ENCODE data around the gene ATP9B.
"Not testable (repeated sequence)": the region's sequence is repeated elsewhere in the genome, so short reads cannot be mapped to it uniquely, and the experiment has no call there.

ATP9B gene

DNA sequence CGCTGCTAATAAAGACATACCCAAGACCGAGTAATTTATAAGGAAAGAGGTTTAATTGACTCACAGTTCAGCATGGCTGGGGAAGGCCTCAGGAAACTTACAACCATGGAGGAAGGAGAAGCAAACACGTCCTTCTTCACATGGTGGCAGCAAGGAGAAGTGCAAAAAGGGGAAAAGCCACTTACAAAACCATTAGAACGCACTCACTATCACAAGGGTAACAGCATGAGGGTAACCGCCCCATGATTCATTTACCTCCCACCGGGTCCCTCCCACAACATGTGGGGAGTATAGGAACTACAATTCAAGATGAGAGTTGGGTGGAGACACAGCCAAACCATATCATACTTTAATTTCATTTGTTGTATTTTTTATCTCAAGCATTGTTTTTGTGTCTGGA lies 67.5 kb downstream of the ATP9B start:
- no peak for DNase-seq (ENCODE audit: low read depth)

DNA sequence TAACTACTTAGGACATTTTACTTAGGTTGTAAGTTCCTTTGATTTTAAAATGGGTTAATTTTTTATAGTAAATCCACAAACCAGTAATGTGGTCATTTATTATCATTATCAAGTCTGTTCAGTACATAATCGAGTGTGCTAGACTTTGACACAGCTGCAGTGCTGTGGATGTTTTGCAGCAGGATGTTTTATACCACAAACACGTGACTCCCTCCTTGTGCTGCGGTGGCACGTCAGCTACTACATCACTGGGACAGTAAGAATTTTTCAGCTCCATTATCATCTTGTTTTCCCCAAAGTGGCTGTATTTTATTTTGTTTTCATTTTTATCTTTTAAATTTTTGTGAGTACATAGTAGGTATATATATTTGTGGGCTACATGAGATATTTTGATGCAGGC lies 70.0 kb downstream of the ATP9B start:
- no peak for DNase-seq (ENCODE audit: low read depth)

DNA sequence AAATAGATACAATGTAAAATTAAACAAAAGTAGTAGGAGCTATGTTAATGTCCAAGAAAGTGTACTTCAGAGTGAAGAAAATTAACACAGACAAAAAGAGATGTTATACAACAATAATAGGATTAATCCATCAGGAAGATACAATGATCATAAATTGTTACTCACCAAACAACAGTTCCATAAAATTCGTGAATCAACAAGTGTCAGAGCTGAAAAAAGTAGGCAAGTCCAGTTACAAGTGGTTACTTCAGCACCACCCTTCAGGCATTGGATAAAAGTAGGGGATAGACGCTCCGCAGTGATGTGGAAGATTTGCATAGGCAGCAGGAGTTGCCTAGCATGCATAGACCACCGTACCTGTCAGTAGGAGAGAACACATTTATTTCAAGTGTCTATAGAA lies 77.8 kb downstream of the ATP9B start:
- DNase-seq (ENCODE audit: low read depth) = no peak

DNA sequence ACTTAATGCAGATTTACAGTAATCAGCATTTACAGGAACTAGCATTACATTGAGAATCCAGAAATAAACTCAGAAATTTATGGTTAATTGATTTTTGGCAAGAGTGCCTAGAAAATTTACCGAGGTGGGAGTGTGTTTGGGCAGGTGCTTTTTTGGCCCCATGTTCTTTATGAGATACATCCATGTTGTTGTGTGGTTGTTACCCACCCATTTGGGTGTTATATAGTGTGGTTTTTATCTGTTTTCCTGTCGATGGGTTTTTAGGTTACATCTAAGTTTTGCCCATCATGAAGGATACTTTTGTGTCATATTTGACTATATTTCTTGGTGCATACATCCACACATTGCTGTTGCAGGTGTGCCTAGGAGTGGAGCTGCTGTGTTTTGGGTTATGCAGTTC lies 82.0 kb downstream of the ATP9B start:
- no peak for DNase-seq (ENCODE audit: low read depth)

DNA sequence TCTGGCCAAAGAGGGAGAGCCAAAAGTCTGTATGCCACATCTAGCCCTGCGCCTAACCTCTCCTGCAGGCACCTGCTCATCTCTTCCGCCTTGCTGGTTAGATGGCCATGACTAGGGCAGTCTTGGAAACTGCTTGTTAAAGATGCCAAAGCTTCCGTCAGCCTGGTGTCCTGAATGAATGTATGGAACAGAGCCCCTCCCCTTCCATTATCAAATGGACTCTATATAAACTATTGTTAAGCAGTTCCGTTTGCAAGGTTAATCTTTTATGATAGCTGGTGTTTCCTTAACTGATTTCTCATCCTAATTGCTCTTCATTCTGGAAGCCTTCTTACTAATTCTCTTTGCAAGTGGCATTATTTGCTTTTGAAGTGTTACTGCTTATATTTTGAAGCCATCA lies 87.1 kb downstream of the ATP9B start:
- DNase-seq (ENCODE audit: low read depth) = no peak

DNA sequence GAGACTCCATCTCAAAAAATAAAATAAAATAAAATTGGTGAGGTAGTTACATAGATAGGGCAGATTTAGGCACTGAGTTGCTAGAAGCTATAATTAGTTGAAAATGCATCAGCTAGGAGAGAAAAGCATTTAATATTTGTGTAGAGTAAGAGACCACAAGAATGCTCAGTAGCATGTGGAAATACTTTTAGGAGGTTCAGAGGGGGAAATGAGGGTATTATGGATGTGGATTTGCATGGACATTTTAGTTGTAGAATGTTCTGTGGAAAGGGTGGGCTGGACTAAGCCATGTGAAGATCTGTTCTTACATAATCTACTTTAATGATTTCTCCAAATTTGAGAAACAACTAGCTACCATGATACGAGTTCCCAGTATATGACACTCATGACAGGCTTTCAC lies 95.5 kb downstream of the ATP9B start:
- peak; percentile 18 for DNase-seq (ENCODE audit: low read depth)

DNA sequence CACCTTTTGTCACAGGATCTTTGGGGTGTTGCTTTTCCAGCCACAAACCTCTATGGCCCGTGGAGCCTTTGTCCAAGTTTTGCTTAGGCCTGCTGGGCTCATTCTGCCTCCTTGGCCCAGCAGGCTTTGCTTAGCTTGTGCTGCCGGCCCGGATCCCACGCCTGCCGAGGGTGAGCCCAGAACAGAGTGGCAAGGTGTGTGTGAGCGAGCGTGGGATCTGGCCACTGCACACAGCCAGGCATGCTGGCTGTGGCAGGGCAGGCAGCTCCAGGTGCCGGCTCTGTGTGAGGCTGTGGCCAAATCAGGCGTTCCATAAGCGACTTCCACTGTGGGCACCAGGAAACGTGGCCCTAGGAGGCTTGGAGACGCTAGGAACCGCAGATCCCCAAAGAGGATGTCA lies 97.5 kb downstream of the ATP9B start:
- DNase-seq (ENCODE audit: low read depth) = no peak

DNA sequence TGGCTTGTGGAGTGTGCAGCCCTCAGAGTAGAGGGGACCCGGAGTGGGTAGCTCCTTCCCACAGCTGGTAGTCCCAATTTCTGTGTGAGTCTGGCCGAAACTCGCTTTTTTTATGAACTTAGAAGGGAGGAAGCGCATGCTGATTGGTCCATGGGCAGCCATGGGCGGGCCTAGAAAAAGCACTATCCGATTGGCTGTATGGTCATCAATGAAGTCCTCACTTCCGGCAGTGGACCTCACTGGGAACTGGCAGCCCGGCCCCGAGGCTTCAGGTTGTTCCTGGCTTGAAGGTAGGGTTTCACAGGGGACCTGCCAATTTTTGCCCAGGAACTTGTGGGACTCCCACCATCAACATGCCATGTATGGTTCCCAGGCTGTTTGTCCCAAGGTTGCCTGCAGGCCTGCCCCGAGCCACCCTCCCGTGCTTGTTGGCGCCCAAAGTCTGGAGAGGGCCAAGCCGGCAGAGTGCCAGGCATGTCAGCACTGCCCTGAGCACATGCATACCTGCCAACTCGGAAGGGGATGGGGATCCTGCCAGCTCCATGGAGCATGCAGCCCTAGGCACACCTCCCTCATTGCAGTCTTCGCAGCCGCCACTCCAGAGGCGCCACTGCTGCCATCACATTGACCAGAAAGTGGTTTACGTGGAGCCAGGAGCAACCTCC lies 98.5 kb downstream of the ATP9B start:
- no peak for DNase-seq (ENCODE audit: low read depth)

DNA sequence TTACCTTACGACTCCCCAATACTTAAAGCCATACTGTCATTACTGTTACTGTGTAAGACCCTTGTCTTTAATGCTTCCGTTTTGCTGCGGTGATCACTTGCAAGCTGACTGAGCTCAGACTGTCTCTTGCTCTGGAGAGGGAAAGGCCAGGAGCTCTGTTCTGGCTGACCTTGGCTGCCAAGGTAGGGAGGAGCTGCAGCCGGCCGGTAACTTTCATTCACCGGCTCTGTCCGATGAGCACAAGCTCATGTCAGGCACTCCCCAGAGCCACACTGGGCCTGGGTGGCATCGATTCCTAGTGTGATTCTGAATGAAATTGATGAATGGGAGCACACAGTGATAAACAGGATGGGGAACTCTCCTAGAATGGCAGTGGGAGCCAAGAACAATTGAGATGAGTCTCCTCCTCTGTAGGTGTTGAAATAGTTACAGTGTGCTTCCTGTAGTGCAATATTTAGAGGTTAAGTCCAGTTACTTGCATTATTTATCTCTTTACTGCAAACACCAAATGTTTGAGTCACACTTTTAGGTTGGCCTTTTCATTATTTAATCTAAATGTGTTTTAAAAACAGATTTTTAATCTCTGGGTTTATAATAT lies 100.9 kb downstream of the ATP9B start:
- peak; percentile 6 for DNase-seq (ENCODE audit: low read depth)

DNA sequence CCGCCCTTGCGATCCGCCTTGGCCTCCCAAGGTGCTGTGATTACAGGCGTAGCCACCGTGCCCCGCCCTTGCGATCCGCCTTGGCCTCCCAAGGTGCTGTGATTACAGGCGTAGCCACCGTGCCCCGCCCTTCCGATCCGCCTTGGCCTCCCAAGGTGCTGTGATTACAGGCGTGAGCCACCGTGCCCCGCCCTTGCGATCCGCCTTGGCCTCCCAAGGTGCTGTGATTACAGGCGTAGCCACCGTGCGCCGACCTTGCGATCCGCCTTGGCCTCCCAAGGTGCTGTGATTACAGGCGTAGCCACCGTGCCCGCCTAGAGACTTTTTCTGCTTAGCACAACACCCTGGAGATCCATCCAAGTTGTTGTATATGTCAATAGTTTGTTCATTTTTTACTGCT lies 103.1 kb downstream of the ATP9B start:
- DNase-seq (ENCODE audit: low read depth) = not testable (repeated sequence)

DNA sequence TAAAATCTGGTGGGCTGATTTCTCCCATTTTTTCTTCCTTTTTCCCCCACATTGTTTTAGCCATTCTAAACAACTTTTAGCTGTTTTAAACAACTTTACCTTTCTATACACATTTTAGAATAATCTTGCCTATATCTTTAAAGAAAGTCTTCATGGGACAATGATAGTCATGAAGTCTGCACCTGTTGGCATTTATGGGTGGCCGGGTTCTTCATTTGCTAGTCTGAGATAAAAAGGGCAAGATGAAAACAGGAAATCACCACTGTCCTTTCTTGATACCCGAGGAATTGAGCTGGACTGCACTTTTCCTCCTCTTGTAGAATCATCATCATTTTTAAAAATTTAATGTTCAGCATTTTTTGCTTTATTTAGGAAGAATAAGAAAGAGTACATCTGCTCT lies 104.5 kb downstream of the ATP9B start:
- DNase-seq (ENCODE audit: low read depth) = no peak

DNA sequence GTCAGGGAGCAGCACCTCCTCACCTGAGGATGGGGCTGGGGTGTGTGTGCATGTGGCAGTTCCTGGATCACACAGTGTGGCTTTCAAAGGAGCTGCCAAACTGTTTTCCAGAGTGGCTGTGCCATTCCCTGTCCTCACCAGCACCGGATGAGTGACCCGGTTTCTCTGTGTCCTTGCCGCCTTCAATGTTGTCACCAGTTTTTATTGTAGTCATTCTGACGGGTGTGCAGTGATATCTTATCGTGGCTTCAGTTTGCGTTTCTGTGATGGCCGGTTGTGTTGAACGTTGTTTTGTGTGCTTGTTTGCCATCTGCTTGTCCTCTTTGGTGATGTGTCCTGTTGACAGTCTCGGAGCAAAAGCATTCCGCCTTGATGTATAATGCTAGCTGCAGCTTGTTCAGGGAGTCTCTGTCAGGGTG lies 108.9 kb downstream of the ATP9B start:
- no peak for DNase-seq (ENCODE audit: low read depth)

DNA sequence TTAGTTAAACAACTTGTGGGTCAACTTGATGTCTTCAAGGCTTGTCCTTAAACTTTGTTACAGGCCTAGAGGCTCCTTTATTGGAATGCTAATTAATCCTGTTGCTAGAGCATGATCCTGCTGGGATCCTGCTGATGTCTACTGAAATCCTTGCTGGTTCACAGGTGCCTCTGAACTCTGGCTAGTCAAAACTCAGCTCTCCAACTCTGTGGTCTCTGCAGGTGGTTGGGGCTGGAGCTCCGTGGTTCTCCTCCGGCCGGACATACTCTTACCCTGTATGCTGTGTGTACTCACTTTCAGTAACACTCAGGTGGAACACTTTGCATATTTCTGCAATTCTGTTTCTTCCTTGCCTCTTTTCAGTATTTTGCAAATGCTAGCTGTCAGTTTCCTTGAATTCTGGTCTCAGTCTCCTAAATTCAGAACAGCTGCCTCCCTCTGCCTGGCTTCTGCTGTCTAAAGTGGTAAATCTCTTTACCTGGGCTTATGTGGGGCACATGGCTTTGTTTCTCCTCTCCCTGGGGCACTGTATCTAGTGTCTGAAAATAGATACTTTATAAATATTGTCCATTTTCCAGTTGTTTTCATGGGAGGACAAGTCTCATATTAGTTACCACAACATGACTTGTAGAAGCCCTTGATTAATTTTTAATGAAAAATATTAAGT lies 113.0 kb downstream of the ATP9B start:
- DNase-seq (ENCODE audit: low read depth) = no peak

DNA sequence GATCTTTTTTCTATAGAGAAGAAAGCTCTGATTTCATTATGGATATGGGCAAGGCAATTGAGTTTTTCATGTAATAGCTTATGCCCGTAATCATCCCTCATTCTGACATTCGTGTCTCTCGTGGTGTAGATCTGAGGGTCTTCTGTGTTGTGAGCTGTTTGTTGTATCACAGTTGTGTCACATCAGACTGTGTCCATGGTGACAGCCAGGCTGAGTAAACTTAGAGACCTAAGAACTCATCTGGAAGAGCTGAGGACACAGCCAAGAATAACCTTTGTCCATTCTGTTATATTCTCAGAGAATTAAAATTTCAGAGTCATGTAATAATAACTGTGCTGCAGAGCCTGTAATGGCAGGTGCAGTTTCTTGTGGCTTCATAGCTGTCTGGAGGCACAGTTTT lies 116.5 kb downstream of the ATP9B start:
- no peak for DNase-seq (ENCODE audit: low read depth)

DNA sequence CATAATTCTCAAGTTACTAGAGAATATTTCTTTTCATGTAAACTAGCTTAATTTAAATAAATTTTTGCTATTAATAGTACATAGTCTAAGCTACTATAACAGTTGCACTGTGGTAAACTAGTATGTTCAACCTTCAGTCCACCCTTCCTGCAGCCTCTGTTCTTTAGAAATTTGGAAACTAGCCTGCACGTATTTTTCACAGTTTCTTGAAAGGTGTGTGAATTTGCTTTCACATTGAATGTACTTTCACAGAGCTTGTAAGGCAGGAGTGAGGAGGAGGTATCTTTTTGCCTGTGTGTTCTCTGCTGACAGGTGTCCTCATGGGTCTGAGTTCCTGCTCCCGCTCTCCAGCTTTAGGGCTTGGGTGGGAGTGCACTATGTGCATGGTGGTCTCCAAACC lies 117.5 kb downstream of the ATP9B start:
- DNase-seq (ENCODE audit: low read depth) = no peak

DNA sequence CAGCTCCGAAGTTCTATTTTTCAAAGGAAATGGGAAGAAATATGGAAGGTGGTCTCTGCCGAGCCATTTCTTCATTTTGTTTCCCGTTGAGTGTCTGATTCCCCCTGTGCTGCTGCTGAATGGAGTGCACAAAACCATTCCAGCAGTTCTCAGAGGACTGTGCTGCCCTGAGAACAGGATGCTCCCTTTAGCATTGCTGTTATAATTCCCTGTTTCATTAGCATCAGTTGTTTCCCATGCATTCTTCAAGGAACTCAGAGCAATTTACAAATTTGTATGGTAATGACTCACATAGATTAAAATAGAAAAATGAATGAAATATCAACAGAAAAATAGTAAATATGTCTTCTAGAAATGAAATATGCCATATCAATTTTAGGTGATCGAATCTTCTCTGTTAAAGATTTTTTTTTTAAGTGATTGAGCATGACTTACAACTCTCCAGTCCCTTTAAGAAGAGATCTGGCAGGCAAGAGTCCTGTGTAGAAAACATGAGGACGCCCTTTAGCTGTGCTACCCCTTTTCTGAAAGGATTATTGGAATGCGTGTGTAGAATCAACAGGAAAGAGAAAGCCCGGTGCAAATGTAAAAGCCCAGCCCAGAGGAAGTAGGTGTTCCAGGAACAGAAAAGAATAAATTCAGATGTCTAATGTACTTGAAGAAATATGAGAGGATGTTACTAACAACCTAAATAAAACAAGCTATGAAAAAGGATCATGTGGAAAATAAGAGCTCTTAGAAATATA lies 118.5 kb downstream of the ATP9B start:
- DNase-seq (ENCODE audit: low read depth) = no peak

DNA sequence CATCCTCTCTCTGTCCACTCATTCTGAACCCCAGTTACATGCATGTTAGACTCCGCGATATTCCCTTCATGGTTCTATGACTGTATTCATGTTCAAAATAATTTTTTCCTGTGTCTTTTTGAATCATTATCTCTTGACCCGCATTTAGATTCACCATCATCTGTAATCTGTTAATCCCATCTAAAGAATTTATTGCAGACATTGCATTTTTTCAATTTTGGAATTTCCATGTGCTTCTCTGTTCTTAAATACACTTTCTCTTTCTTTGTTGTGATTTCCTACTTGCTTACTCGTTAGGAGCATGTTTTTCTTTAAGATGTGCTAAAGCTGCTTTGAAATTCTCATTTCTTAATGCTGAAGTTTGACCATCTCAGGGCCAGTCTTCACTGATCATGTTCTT lies 122.2 kb downstream of the ATP9B start:
- DNase-seq (ENCODE audit: low read depth) = no peak

DNA sequence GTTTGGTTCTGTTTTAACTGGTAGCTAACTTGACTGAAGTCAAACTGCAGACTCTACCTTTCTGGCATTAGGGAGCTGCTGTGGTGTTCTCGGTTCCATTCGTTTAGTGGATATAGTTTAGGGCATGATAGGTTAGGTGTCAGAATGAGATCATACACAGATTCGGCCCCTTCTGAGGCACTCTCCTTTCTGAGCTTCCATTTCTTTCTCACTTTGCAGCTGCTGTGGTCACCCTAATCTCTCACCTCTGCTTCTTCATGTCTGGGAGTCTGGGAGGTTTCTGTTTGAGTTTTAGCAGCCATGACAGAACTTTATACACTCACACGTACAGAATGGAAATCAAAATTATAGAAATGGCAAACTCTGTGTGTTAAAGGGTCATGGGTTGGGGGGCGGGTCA lies 122.8 kb downstream of the ATP9B start:
- no peak for DNase-seq (ENCODE audit: low read depth)

DNA sequence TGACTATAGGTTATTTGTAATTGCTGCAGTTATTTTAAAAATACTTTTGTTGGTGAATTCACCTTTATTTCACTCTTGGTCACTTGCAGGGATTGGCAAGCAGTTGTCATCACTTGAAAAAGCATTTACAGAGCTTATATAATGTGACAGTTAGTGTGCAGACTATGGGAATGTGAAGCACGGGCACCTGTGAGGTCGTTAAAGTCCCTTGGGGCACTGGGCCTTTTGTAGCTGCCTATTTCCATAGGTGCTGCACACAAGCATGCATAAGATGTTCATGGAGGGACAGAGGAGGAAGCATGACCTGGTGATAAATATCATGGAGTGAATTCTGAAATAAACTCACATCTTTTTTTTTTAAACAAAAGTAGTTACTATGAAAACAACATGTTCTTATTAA lies 124.6 kb downstream of the ATP9B start:
- DNase-seq (ENCODE audit: low read depth) = no peak

DNA sequence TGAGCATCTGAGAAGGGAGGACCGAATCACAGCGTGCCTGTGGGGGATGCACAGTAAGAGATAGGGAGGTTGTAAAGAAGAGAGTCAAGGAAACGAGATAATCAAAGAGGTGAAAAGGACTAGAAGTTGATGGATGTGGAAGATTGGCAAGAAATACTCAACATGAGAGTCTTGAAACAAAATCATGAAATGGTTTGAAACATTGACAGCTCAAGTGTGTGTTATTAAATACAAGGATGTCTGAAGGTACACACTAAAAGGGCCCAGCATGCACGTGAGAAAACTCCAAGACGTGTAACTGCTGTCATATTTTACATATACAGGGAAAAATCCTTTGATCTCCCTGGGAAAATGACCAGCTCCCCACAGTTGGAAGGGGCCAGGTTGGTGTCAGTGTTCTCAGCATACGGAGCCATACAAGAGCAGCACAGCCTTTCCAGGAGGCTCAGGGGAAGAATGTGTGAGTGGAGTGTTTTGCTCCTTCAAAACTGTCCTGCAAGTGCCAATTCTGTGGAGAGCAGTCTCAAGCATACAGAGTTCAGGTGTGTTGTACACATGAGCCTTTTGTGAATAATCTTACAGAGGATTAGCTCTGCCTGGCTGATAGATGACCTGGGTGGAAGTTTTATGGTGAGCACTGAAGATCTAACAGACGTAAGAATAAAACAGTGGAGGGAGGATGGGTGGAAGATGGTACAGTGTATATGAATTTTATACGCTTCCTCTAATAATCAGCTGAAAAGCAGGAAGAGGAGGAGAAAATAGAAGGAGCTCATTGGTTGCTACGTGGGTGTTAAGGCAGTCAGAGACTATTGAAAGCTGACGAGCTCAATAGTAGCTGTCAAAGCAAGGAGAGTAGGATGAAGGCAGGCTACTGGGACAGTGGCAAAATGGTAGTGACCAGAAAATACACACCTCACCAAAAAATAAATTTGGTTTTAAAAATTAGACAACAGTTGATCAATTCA lies 126.8 kb downstream of the ATP9B start:
- DNase-seq (ENCODE audit: low read depth) = no peak

DNA sequence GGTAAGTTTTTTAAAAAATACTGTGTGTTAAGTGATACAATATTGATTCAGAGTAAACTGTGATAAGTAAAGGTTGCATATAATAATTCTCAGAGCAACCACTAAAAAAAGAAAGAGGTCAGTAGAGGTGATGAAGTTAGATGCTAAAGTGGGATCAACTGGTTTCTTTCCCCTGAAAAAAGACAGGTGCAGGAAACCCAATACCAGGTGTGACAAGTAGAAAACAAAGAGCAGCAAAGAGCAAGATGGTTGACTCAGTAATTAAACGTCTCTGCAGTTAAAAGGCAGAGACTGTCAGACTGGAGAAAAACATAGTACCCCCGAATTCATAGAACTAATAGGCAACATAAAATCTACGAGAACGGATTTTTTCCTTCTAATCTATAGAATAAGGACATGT lies 128.3 kb downstream of the ATP9B start:
- no peak for DNase-seq (ENCODE audit: low read depth)
